K562 (cell line): ENCODE results near the gene NLGN4X. TPM values are rescaled to one million over a fixed set of nuclear protein-coding genes. Genes with fewer than 3 reads are reported as not detected.

ENCODE experiments used
- ATAC-seq: fragments of 200-7000 bp; cut with Tn5 transposase; 3 replicates; pipeline ENCODE4 v1.9.1; 2020; ENCODE audit warnings: moderate library complexity
- BruUV-seq: library from RNA; stranded (reverse); fragments of 400-500 nt; replicated peaks from 2 replicates; lab custom pipeline; 2021; lab: Mats Ljungman, UMichigan
- CTCF ChIA-PET: fragments of 300-600 bp; formaldehyde crosslinking; extraction: SDS; loops from one replicate; lab custom pipeline; 2021; ENCODE audit warnings: low intra/inter-chr PET ratio; lab: Yijun Ruan, JAX
- POLR2A ChIA-PET: fragments of 300-600, 350-650 bp; sonication (Branson Sonifier 250); formaldehyde crosslinking; extraction: SDS; loops from one replicate; lab custom pipeline; 2021; ENCODE audit warnings: antibody characterized with exemption, inconsistent platforms; lab: Yijun Ruan, JAX
- DNase-seq, 4 experiments: peaks; one replicate each; pipeline versions ENCODE4 v3.0.0 to v3.0.0-alpha.2; 2011 to 2018; ENCODE audit warnings: low spot score in 3 of 4, mixed read lengths in 3 of 4; ENCODE audit errors: extremely low read depth in 1 of 4
- FAIRE-seq: peaks from 2 replicates; lab custom pipeline; 2011; peaks lifted over from hg19 to GRCh38; lab: Jason Lieb, UNC
- H2AFZ ChIP-seq: 2 replicates; pipeline ENCODE4 v1.6.0; 2011; ENCODE audit warnings: low read depth, low read length, control low read depth, inconsistent platforms
- H3K27ac ChIP-seq: fragments of 200-600 bp; 3 replicates; pipeline ENCODE4 v1.8.0; 2011; ENCODE audit warnings: low read depth, mild to moderate bottlenecking, control low read depth, inconsistent platforms, low read length, moderate library complexity, mixed read lengths; ENCODE audit errors: extremely low read depth
- H3K27me3 ChIP-seq, 2 experiments: fragments of 300-600 bp in 1 of 2; 2 replicates in 1 of 2; 3 replicates in 1 of 2; pipeline versions ENCODE4 v1.6.0 to v1.8.0; 2011; ENCODE audit warnings: inconsistent platforms in 2 of 2, low read length in 2 of 2, mild to moderate bottlenecking in 1 of 2, mixed read lengths in 1 of 2, moderate library complexity in 1 of 2; ENCODE audit not compliant: control insufficient read depth in 2 of 2, insufficient read depth in 2 of 2
- H3K36me3 ChIP-seq: fragments of 300-600 bp; 3 replicates; pipeline ENCODE4 v1.8.0; 2011; ENCODE audit warnings: mild to moderate bottlenecking, low read length, inconsistent platforms; ENCODE audit not compliant: control insufficient read depth, insufficient read depth
- H3K4me1 ChIP-seq, 2 experiments: fragments of 200-600 bp in 1 of 2; replicated peaks in 1 of 2; 2 replicates in 1 of 2; 3 replicates in 1 of 2; pipeline versions ENCODE4 v1.5.1 to v1.8.0; 2011; ENCODE audit warnings: inconsistent platforms in 2 of 2, low read length in 2 of 2, mild to moderate bottlenecking in 1 of 2, mixed read lengths in 1 of 2, moderate library complexity in 1 of 2; ENCODE audit not compliant: control insufficient read depth in 2 of 2, insufficient read depth in 2 of 2
- H3K4me2 ChIP-seq: 2 replicates; pipeline ENCODE4 v1.6.1; 2011; ENCODE audit warnings: low read length, control low read depth, inconsistent platforms, mixed read lengths; ENCODE audit not compliant: insufficient read depth
- H3K4me3 ChIP-seq: fragments of 200-600 bp; sonication (generic), shearing (Covaris generic); 2 replicates; pipeline ENCODE4 v1.5.1; 2016; ENCODE audit warnings: control low read depth, inconsistent platforms
- H3K79me2 ChIP-seq: fragments of 200-600 bp; 3 replicates; pipeline ENCODE4 v1.8.0; 2011; ENCODE audit warnings: low read length, inconsistent platforms; ENCODE audit not compliant: control insufficient read depth, insufficient read depth
- H3K9ac ChIP-seq, 2 experiments: 2 replicates each; pipeline versions ENCODE4 v1.6.0 to v1.6.1; 2011; ENCODE audit warnings: low read depth in 2 of 2, low read length in 2 of 2, control low read depth in 1 of 2, inconsistent platforms in 1 of 2, mild to moderate bottlenecking in 1 of 2, mixed read lengths in 1 of 2; ENCODE audit not compliant: insufficient read depth in 1 of 2
- H3K9me1 ChIP-seq: one replicate; pipeline ENCODE4 v1.6.0; 2011; ENCODE audit warnings: inconsistent platforms, mild to moderate bottlenecking, low read length, moderate library complexity; ENCODE audit not compliant: control insufficient read depth, insufficient read depth
- H3K9me3 ChIP-seq: replicated peaks from 2 replicates; pipeline ENCODE4 v1.5.1; 2011; ENCODE audit warnings: low read depth, low read length, inconsistent platforms; ENCODE audit not compliant: control insufficient read depth, insufficient read depth
- H4K20me1 ChIP-seq: replicated peaks from 2 replicates; pipeline ENCODE4 v1.6.1; 2011; ENCODE audit warnings: low read length, inconsistent platforms, mixed read lengths; ENCODE audit not compliant: control insufficient read depth, insufficient read depth
- ARID2 ChIP-seq: fragments of 450-650 bp; IDR thresholded peaks from 2 replicates; pipeline ENCODE4 v1.6.1; 2017; ENCODE audit warnings: antibody characterized with exemption, mild to moderate bottlenecking
- BHLHE40 ChIP-seq: IDR thresholded peaks from 2 replicates; pipeline ENCODE4 v1.6.1; 2011; ENCODE audit warnings: low read length, improper control_type of control experiment
- CHD1 ChIP-seq: fragments of 200-600 bp; sonication (generic); IDR thresholded peaks from one replicate; pipeline ENCODE4 v1.6.1; 2012; ENCODE audit warnings: mild to moderate bottlenecking, moderate library complexity, low read length, inconsistent platforms
- FOXM1 ChIP-seq, 2 experiments: fragments of 450-650 bp in 1 of 2; sonication (generic) in 1 of 2; formaldehyde crosslinking in 1 of 2; IDR thresholded peaks; 2 replicates each; pipeline versions ENCODE4 v1.6.1 to v1.9.0; 2017 to 2022; ENCODE audit warnings: low read depth in 2 of 2, mild to moderate bottlenecking in 2 of 2, missing genetic modification reagents in 1 of 2, moderate library complexity in 1 of 2
- NONO ChIP-seq, 2 experiments: fragments of 200-400 bp in 1 of 2; fragments of 450-650 bp in 1 of 2; formaldehyde crosslinking in 1 of 2; IDR thresholded peaks; 2 replicates each; pipeline ENCODE4 v1.6.1; 2017; ENCODE audit warnings: low read depth in 2 of 2, mild to moderate bottlenecking in 2 of 2, moderate library complexity in 2 of 2, low read length in 1 of 2
- TGIF2 ChIP-seq: sonication (generic); formaldehyde crosslinking; IDR thresholded peaks from 2 replicates; pipeline ENCODE4 v1.8.1; 2022; ENCODE audit warnings: mild to moderate bottlenecking, missing genetic modification reagents, moderate library complexity
- WGBS: fragments of 100-300 bp; shearing (Covaris generic); methylation state at CpG from one replicate; pipeline ENCODE4 v1.1.6; 2016; ENCODE audit warnings: low coverage, mixed read lengths; ENCODE audit not compliant: insufficient coverage; ENCODE audit errors: missing lambda C conversion rate; 5-methylcytosine and 5-hydroxymethylcytosine counted together
- in situ Hi-C: fragments of 300-500 bp; cut with MboI; formaldehyde crosslinking; loops from 4 replicates; pipeline ENCODE4 v1.15.0; 2018; ENCODE audit warnings: inconsistent platforms, mixed read lengths
- intact Hi-C: fragments of 100-400 bp; cut with micrococcal nuclease; formaldehyde crosslinking; loops from 2 replicates; pipeline ENCODE4 v1.14.2; 2022
- polyA plus RNA-seq, 8 experiments: library from polyadenylated mRNA; depleted of rRNA in 4 of 8; stranded (reverse) in 5 of 8; unstranded in 3 of 8; fragments of >200 nt; fragmentation: Nextera tagmentation in 2 of 8; fragmentation: Illumina TruSeq in 1 of 8; extraction: Ambion mirVana in 2 of 8; extraction: Trizol in 1 of 8; gene quantifications; 2 replicates each; pipeline versions ENCODE4 v1.2.1 to v1.2.3, GENCODE V29; 2011 to 2014; ENCODE audit warnings: inconsistent platforms in 1 of 8, missing spikeins in 1 of 8
- total RNA-seq, 7 experiments: library from RNA; depleted of rRNA in 6 of 7; stranded (reverse); fragments of >200 nt in 6 of 7; fragmentation: Illumina TruSeq in 2 of 7; extraction: Trizol in 2 of 7; gene quantifications; 2 replicates each; pipeline versions ENCODE4 v1.2.1 to v1.2.3, GENCODE V29; 2011 to 2021; ENCODE audit warnings: low replicate concordance in 1 of 7
- TF ChIP-seq, protein P1 (sequence below), 2 experiments: fragments of 450-650 bp in 1 of 2; sonication (generic) in 1 of 2; formaldehyde crosslinking; conservative IDR thresholded peaks; 2 replicates each; pipeline versions ENCODE4 v1.4.0 to v1.8.1; 2020 to 2022; ENCODE audit warnings: mild to moderate bottlenecking in 1 of 2, missing genetic modification reagents in 1 of 2
- TF ChIP-seq, protein P2 (sequence below), 3 experiments: IDR thresholded peaks in 2 of 3; conservative IDR thresholded peaks in 1 of 3; 2 replicates each; pipeline ENCODE4 v1.5.1; 2011 to 2012; ENCODE audit warnings: low read length in 3 of 3, mild to moderate bottlenecking in 3 of 3, control low read depth in 2 of 3, improper control_type of control experiment in 1 of 3, inconsistent platforms in 1 of 3, low read depth in 1 of 3, mixed read lengths in 1 of 3, moderate library complexity in 1 of 3; ENCODE audit not compliant: insufficient read depth in 2 of 3

NLGN4X gene
- total and polyA plus RNA-seq, 9 of the 15 experiments (the other 6 are each of a cell fraction or from before 2014, with no cell fraction given) = 0.07 TPM; not detected in 8

DNA sequence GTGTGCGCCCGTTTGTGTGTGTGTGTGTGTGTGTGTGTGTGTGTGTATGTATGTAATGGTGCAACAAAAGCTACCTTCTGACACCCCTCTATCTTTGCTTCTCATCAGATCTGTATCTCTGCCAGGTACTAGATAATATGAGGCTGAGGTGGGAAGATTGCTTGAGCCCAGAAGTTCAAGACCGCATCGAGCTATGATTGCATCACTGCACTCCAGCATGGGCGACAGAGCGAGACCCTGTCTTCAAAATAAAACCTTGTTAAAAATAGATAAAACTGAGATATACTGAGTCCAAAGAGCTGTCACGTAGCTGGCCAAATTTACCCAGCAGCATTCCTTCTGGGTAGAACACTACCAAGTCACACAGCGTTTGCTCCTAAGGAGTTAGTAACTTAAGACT lies 18.4 kb downstream of the NLGN4X start:
- DNase-seq (no peak), FAIRE-seq (no peak)
- intact Hi-C loops = no loop called here
- H4K20me1 ChIP-seq = no peaks in the 10 kb centered on the region
- no peaks in the 10 kb centered on the region for H3K4me1 ChIP-seq
- no peak overlapping the region for H3K4me3 ChIP-seq
- H3K79me2 ChIP-seq = no peaks in the 10 kb centered on the region
- no peaks in the 10 kb centered on the region for H3K9me1 ChIP-seq
- WGBS = 0% methylated on average over 6 of the region's 8 CpGs
- CTCF ChIA-PET = no interaction called here
- no peaks in the 10 kb centered on the region for H3K27me3 ChIP-seq
- H3K36me3 ChIP-seq = no peaks in the 10 kb centered on the region
- H3K4me2 ChIP-seq = no peak overlapping the region
- BruUV-seq = no TSS peak
- no peak for TF ChIP-seq CHD1
- TF ChIP-seq TGIF2 (CRISPR knock-in tag) = no peak
- TF ChIP-seq, protein P1, sequence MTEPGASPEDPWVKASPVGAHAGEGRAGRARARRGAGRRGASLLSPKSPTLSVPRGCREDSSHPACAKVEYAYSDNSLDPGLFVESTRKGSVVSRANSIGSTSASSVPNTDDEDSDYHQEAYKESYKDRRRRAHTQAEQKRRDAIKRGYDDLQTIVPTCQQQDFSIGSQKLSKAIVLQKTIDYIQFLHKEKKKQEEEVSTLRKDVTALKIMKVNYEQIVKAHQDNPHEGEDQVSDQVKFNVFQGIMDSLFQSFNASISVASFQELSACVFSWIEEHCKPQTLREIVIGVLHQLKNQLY (CRISPR knock-in tag; conservative IDR thresholded peaks at IDR 0.05) = no peak
- no peak for TF ChIP-seq BHLHE40
- no peak for TF ChIP-seq FOXM1 (IDR thresholded peaks at IDR 0.05; ENCODE audit: low read depth)
- TF ChIP-seq FOXM1 (CRISPR knock-in tag; IDR thresholded peaks at IDR 0.05; ENCODE audit: low read depth) = no peak
- TF ChIP-seq ARID2 = no peak
- TF ChIP-seq NONO (IDR thresholded peaks at IDR 0.05; ENCODE audit: low read depth in 2 of 2, low read length in 1 of 2) = no peak
- TF ChIP-seq, protein P2, sequence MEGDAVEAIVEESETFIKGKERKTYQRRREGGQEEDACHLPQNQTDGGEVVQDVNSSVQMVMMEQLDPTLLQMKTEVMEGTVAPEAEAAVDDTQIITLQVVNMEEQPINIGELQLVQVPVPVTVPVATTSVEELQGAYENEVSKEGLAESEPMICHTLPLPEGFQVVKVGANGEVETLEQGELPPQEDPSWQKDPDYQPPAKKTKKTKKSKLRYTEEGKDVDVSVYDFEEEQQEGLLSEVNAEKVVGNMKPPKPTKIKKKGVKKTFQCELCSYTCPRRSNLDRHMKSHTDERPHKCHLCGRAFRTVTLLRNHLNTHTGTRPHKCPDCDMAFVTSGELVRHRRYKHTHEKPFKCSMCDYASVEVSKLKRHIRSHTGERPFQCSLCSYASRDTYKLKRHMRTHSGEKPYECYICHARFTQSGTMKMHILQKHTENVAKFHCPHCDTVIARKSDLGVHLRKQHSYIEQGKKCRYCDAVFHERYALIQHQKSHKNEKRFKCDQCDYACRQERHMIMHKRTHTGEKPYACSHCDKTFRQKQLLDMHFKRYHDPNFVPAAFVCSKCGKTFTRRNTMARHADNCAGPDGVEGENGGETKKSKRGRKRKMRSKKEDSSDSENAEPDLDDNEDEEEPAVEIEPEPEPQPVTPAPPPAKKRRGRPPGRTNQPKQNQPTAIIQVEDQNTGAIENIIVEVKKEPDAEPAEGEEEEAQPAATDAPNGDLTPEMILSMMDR (IDR thresholded peaks at IDR 0.05 in 2 of 3, conservative IDR thresholded peaks at IDR 0.05 in 1 of 3; ENCODE audit: insufficient read depth in 2 of 3, low read depth in 1 of 3, low read length in 3 of 3) = no peak
- TF ChIP-seq, all 486 proteins: peak for 0
- Histone ChIP-seq H3K27ac (no peak overlapping the region), H3K9me3 (no peaks in the 10 kb centered on the region), H3K9ac (no peak overlapping the region), H2AFZ (no peak overlapping the region)
- POLR2A ChIA-PET = no interaction called here
- in situ Hi-C loops = no loop called here
- ATAC-seq = no peak
